Cerebellar nuclear complex (tissue), 1 donor: ENCODE results near the gene NPAS4.
"Not testable (repeated sequence)": the region's sequence is repeated elsewhere in the genome, so short reads cannot be mapped to it uniquely, and the experiment has no call there.

Experiments
- DNase-seq, 2 experiments: peaks; one replicate each; lab custom pipeline; 2025; lab: John Stamatoyannopoulos, UW

Gene NPAS4

GRCh38 chr11:66420671-66421476 lies at the start of gene NPAS4:
TSS of gene NPAS4 (plus strand) at chr11:66421035. CDS start at chr11:66421180, 145 bp downstream.
- peak; percentile 46 to 59 for DNase-seq

- no peak for DNase-seq
Observed at GRCh38 chr11:66371627-66372415, 49.0 kb upstream of the NPAS4 start, which contains the start of gene SLC29A2. TSS of gene SLC29A2 (minus strand) at chr11:66371760. CDS start at chr11:66371591, 169 bp downstream.

- DNase-seq, result no peak
Observed at GRCh38 chr11:66373265-66373664, 47.6 kb upstream of the NPAS4 start.

- DNase-seq, result not testable (repeated sequence)
Observed at GRCh38 chr11:66373690-66374287, 47.0 kb upstream of the NPAS4 start.

GRCh38 chr11:66380264-66380663 lies 40.6 kb upstream of the NPAS4 start:
- DNase-seq, result not testable (repeated sequence)

GRCh38 chr11:66384316-66384715 lies 36.5 kb upstream of the NPAS4 start:
- not testable (repeated sequence) for DNase-seq

GRCh38 chr11:66386171-66387069 lies 34.4 kb upstream of the NPAS4 start:
- DNase-seq, result peak; percentile 34 to 80

- DNase-seq, result no peak
Observed at GRCh38 chr11:66388780-66389386, 32.0 kb upstream of the NPAS4 start.

GRCh38 chr11:66391322-66391721 lies 29.5 kb upstream of the NPAS4 start:
- DNase-seq, result no peak

GRCh38 chr11:66393954-66394353 lies 26.9 kb upstream of the NPAS4 start:
- DNase-seq, result no peak

GRCh38 chr11:66407651-66408050 lies 13.2 kb upstream of the NPAS4 start:
- no peak for DNase-seq

GRCh38 chr11:66408488-66409214 lies 12.2 kb upstream of the NPAS4 start:
- peak in 1 of 2 experiments; percentile 62 for DNase-seq

GRCh38 chr11:66409226-66409625 lies 11.6 kb upstream of the NPAS4 start:
- no peak for DNase-seq

GRCh38 chr11:66410191-66410590 lies 10.6 kb upstream of the NPAS4 start:
- no peak for DNase-seq

- DNase-seq, result no peak
Observed at GRCh38 chr11:66411323-66411722, 9.5 kb upstream of the NPAS4 start.

- no peak for DNase-seq
Observed at GRCh38 chr11:66412110-66412509, 8.7 kb upstream of the NPAS4 start.

GRCh38 chr11:66413167-66413566 lies 7.7 kb upstream of the NPAS4 start:
- no peak for DNase-seq

GRCh38 chr11:66414120-66414934 lies 6.5 kb upstream of the NPAS4 start:
- DNase-seq, result no peak

- no peak for DNase-seq
Observed at GRCh38 chr11:66415423-66415822, 5.4 kb upstream of the NPAS4 start.
